ENCODE data around the gene WDFY4. TPM values are rescaled to one million over a fixed set of nuclear protein-coding genes. Genes with fewer than 3 reads are reported as not detected.

Gene WDFY4
- total and polyA plus RNA-seq, 4 donors, result 4.6 to 26.9 (median 13.5) TPM

DNA sequence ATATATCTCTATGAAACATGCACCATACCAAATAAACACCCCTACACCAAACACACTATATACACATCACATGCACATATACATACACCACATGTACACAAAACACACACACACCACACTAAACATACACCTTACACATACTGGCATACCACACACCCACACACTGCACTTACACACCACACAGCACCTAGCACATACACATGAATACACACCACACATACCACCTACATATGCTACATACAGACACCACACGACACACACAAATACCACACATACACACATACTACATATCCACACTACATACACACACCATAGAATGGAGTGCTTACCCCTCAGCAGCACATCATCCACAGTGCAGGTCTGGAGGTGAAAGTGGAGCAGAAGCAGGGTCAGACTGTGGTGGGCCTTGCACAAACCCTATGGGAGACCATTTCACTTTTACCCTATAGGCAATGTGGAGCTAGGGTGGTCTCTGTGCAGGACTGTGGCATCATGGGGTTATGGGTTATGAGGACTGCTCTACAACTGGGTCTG is 64.6 kb downstream of the WDFY4 start:
- Histone ChIP-seq H3K4me3 (no peak overlapping the region), H3K27ac (ENCODE audit: low read depth in 1 of 2, low read length in 1 of 2) (no peak overlapping the region), H3K9ac (ENCODE audit: insufficient read depth in 1 of 2, low read length in 2 of 2) (no peak overlapping the region), H3K27me3 (ENCODE audit: control insufficient read depth in 3 of 3, insufficient read depth in 3 of 3, low read length in 2 of 3) (no peaks in the 10 kb centered on the region), H3K36me3 (ENCODE audit: control insufficient read depth in 4 of 4, insufficient read depth in 4 of 4, low read length in 4 of 4) (no peaks in the 10 kb centered on the region), H3K9me3 (ENCODE audit: control insufficient read depth in 4 of 4, insufficient read depth in 3 of 4, low read length in 3 of 4) (peaks cover 0 to 5% (median 0%) of the 10 kb centered on the region in 4 donors), H3K4me1 (ENCODE audit: control insufficient read depth in 5 of 5, insufficient read depth in 5 of 5, low read length in 5 of 5) (peaks cover 0 to 3% (median 0%) of the 10 kb centered on the region in 5 donors)
- 99 to 100% methylated on average over 1 of the region's 1 CpG for WGBS, 2 donors
- TF ChIP-seq, protein P1, sequence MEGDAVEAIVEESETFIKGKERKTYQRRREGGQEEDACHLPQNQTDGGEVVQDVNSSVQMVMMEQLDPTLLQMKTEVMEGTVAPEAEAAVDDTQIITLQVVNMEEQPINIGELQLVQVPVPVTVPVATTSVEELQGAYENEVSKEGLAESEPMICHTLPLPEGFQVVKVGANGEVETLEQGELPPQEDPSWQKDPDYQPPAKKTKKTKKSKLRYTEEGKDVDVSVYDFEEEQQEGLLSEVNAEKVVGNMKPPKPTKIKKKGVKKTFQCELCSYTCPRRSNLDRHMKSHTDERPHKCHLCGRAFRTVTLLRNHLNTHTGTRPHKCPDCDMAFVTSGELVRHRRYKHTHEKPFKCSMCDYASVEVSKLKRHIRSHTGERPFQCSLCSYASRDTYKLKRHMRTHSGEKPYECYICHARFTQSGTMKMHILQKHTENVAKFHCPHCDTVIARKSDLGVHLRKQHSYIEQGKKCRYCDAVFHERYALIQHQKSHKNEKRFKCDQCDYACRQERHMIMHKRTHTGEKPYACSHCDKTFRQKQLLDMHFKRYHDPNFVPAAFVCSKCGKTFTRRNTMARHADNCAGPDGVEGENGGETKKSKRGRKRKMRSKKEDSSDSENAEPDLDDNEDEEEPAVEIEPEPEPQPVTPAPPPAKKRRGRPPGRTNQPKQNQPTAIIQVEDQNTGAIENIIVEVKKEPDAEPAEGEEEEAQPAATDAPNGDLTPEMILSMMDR (IDR thresholded peaks at IDR 0.05; ENCODE audit: control extremely low read depth, extremely low read depth), result no peak
- DNase-seq (no peak), ATAC-seq (ENCODE audit: insufficient read depth, low FRiP score) (no peak)

DNA sequence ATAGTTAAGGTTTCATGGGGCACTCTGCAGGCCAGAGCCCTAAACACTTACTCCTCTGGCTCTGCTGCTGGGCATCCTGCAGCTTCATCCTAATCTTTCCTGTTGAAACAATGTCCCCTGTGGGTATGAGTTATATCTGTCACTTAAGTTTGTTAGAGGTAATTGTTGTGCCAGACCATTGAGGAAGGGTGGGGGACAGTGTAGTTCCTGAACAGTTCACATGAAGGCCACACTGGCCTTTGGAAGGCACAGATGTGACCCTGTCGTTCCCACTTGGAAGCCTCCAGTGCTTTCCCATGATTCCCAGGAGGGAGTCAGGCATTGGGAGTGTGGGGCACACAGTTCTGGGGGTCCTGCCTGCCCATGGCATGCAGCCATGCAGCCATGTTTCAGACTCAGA is 65.3 kb downstream of the WDFY4 start:
- peaks cover 0 to 3% (median 0%) of the 10 kb centered on the region in 5 donors for H3K4me1 ChIP-seq (ENCODE audit: control insufficient read depth in 5 of 5, insufficient read depth in 5 of 5, low read length in 5 of 5)
- 51 to 71% methylated on average over 1 of the region's 1 CpG for WGBS, 2 donors
- no peak overlapping the region for H3K27ac ChIP-seq (ENCODE audit: low read depth in 1 of 2, low read length in 1 of 2)
- peak in 1 of 3 donors; percentile 12 for DNase-seq
- TF ChIP-seq, protein P1 (IDR thresholded peaks at IDR 0.05; ENCODE audit: control extremely low read depth, extremely low read depth), result no peak
- H3K9me3 ChIP-seq (ENCODE audit: control insufficient read depth in 4 of 4, insufficient read depth in 3 of 4, low read length in 3 of 4), result peaks cover 0 to 5% (median 0%) of the 10 kb centered on the region in 4 donors
- H3K27me3 ChIP-seq (ENCODE audit: control insufficient read depth in 3 of 3, insufficient read depth in 3 of 3, low read length in 2 of 3), result no peaks in the 10 kb centered on the region
- H3K36me3 ChIP-seq (ENCODE audit: control insufficient read depth in 4 of 4, insufficient read depth in 4 of 4, low read length in 4 of 4), result no peaks in the 10 kb centered on the region
- H3K9ac ChIP-seq (ENCODE audit: insufficient read depth in 1 of 2, low read length in 2 of 2), result no peak overlapping the region
- ATAC-seq (ENCODE audit: insufficient read depth, low FRiP score), result no peak
- H3K4me3 ChIP-seq, result no peak overlapping the region

DNA sequence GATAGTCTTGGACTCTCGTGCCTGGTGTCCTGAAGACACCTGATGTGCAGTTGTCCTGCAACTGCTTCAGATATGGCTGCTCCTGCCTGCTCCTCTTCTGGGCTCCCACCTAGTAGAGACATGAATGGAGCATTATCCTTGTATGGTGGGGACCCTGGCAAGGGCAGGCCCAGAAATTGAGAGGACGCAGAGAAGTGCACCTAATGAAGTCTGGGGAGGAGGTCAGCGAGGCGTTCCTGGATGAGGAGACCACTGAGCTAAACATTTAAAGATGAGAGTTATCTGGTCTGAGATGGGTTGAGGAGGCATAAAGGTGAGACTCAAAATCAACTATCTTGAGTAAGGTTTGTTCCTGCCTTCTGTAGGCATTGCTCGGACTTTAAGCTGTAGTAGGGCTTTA is 66.3 kb downstream of the WDFY4 start:
- Histone ChIP-seq H3K36me3 (ENCODE audit: control insufficient read depth in 4 of 4, insufficient read depth in 4 of 4, low read length in 4 of 4) (no peaks in the 10 kb centered on the region), H3K27me3 (ENCODE audit: control insufficient read depth in 3 of 3, insufficient read depth in 3 of 3, low read length in 2 of 3) (no peaks in the 10 kb centered on the region), H3K9ac (ENCODE audit: insufficient read depth in 1 of 2, low read length in 2 of 2) (no peak overlapping the region), H3K27ac (ENCODE audit: low read depth in 1 of 2, low read length in 1 of 2) (no peak overlapping the region), H3K4me3 (no peak overlapping the region), H3K4me1 (ENCODE audit: control insufficient read depth in 5 of 5, insufficient read depth in 5 of 5, low read length in 5 of 5) (peaks cover 0 to 3% (median 0%) of the 10 kb centered on the region in 5 donors), H3K9me3 (ENCODE audit: control insufficient read depth in 4 of 4, insufficient read depth in 3 of 4, low read length in 3 of 4) (no peaks in the 10 kb centered on the region)
- DNase-seq (no peak), ATAC-seq (ENCODE audit: insufficient read depth, low FRiP score) (no peak)
- TF ChIP-seq, protein P1 (IDR thresholded peaks at IDR 0.05; ENCODE audit: control extremely low read depth, extremely low read depth), result no peak
- 94 to 97% methylated on average over 5 of the region's 5 CpGs for WGBS, 2 donors

DNA sequence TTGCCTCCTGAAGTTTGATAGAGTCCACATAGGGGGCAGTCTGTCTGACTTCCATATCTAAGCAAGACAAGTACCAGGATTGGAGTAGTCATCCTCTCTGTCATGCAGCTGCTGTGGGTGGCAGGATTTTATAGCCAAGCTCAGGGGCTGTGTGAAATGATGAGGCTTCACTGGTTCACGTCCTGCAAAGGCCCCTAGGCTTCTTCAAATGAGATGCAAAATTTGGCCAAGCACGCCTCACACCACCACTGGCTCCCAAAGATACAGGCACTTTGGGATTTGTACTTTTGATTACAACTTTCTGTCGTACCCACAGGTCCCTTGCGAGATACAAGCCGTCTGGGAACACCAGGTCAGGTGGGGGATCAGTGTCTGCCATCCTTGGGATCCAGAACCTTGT is 67.1 kb downstream of the WDFY4 start:
- Histone ChIP-seq H3K9me3 (ENCODE audit: control insufficient read depth in 4 of 4, insufficient read depth in 3 of 4, low read length in 3 of 4) (no peaks in the 10 kb centered on the region), H3K9ac (ENCODE audit: insufficient read depth in 1 of 2, low read length in 2 of 2) (no peak overlapping the region), H3K27ac (ENCODE audit: low read depth in 1 of 2, low read length in 1 of 2) (no peak overlapping the region), H3K36me3 (ENCODE audit: control insufficient read depth in 4 of 4, insufficient read depth in 4 of 4, low read length in 4 of 4) (no peaks in the 10 kb centered on the region), H3K27me3 (ENCODE audit: control insufficient read depth in 3 of 3, insufficient read depth in 3 of 3, low read length in 2 of 3) (no peaks in the 10 kb centered on the region), H3K4me1 (ENCODE audit: control insufficient read depth in 5 of 5, insufficient read depth in 5 of 5, low read length in 5 of 5) (peaks cover 0 to 3% (median 0%) of the 10 kb centered on the region in 5 donors), H3K4me3 (no peak overlapping the region)
- DNase-seq (no peak), ATAC-seq (ENCODE audit: insufficient read depth, low FRiP score) (no peak)
- WGBS, 2 donors, result 93 to 97% methylated on average over 5 of the region's 5 CpGs
- TF ChIP-seq, protein P1 (IDR thresholded peaks at IDR 0.05; ENCODE audit: control extremely low read depth, extremely low read depth), result no peak

Measured in lung (tissue), 12 donors.